Mesendoderm (in vitro differentiated cells): ENCODE measurements around the gene SMYD3.

Experiments used
- DNase-seq: peaks from one replicate; pipeline ENCODE4 v3.0.0; 2013
- H2AK5ac ChIP-seq: 2 replicates; pipeline ENCODE4 v1.6.1; 2013; ENCODE audit warnings: low read length, inconsistent platforms
- H2BK120ac ChIP-seq: 2 replicates; pipeline ENCODE4 v1.6.1; 2013; ENCODE audit warnings: low read depth, mild to moderate bottlenecking, low read length, moderate library complexity, mixed read lengths
- H2BK15ac ChIP-seq: replicated peaks from 2 replicates; pipeline ENCODE4 v1.6.1; 2013; ENCODE audit warnings: low read depth, mild to moderate bottlenecking, moderate library complexity
- H2BK5ac ChIP-seq: 2 replicates; pipeline ENCODE4 v1.6.1; 2013; ENCODE audit warnings: low read length, inconsistent platforms
- H3K18ac ChIP-seq: 2 replicates; pipeline ENCODE4 v1.6.1; 2013; ENCODE audit warnings: mild to moderate bottlenecking, low read length, mixed read lengths
- H3K23ac ChIP-seq: one replicate; pipeline ENCODE4 v1.6.1; 2013; ENCODE audit warnings: low read length
- H3K27ac ChIP-seq: 2 replicates; pipeline ENCODE4 v1.5.1; 2013; ENCODE audit warnings: low read depth, mild to moderate bottlenecking, inconsistent platforms, low read length, moderate library complexity
- H3K27me3 ChIP-seq: 2 replicates; pipeline ENCODE4 v1.6.1; 2013; ENCODE audit warnings: low read length, control low read depth, mild to moderate bottlenecking, inconsistent platforms; ENCODE audit not compliant: insufficient read depth, poor library complexity
- H3K36me3 ChIP-seq: 2 replicates; pipeline ENCODE4 v1.6.1; 2013; ENCODE audit warnings: low read length, inconsistent platforms; ENCODE audit not compliant: control insufficient read depth, insufficient read depth
- H3K4ac ChIP-seq: one replicate; pipeline ENCODE4 v1.6.1; 2013; ENCODE audit warnings: low read depth, mild to moderate bottlenecking, low read length, moderate library complexity
- H3K4me1 ChIP-seq: 2 replicates; pipeline ENCODE4 v1.6.1; 2013; ENCODE audit warnings: low read depth, low read length, inconsistent platforms; ENCODE audit not compliant: control insufficient read depth
- H3K4me2 ChIP-seq: 2 replicates; pipeline ENCODE4 v1.6.1; 2013; ENCODE audit warnings: low read length
- H3K4me3 ChIP-seq: 2 replicates; pipeline ENCODE4 v1.5.1; 2013; ENCODE audit warnings: mild to moderate bottlenecking, low read length
- H3K56ac ChIP-seq: one replicate; pipeline ENCODE4 v1.6.1; 2013; ENCODE audit warnings: low read length
- H3K79me1 ChIP-seq: 2 replicates; pipeline ENCODE4 v1.6.1; 2013; ENCODE audit warnings: low read length, inconsistent platforms
- H3K79me2 ChIP-seq: 2 replicates; pipeline ENCODE4 v1.6.1; 2013; ENCODE audit warnings: mild to moderate bottlenecking, low read length; ENCODE audit not compliant: control insufficient read depth, insufficient read depth
- H3K9ac ChIP-seq: 2 replicates; pipeline ENCODE4 v1.6.1; 2013; ENCODE audit warnings: low read length, inconsistent platforms
- H4K5ac ChIP-seq: one replicate; pipeline ENCODE4 v1.6.1; 2013; ENCODE audit warnings: low read length
- H4K8ac ChIP-seq: one replicate; pipeline ENCODE4 v1.6.1; 2013; ENCODE audit warnings: low read depth, mild to moderate bottlenecking, control low read depth, low read length, moderate library complexity
- WGBS: extraction: QIAGEN DNeasy Blood & Tissue Kit; methylation state at CpG from one replicate; pipeline ENCODE4 v1.1.7; 2013; ENCODE audit warnings: low lambda C conversion rate, missing lambda C conversion rate; ENCODE audit not compliant: insufficient coverage; ENCODE audit errors: extremely low coverage; 5-methylcytosine and 5-hydroxymethylcytosine counted together

Gene SMYD3

GRCh38 chr1:246005067-246005466, 502.0 kb downstream of the SMYD3 start:
- Histone ChIP-seq H3K27ac (no peak overlapping the region), H3K4me3 (no peak overlapping the region), H3K27me3 (no peaks in the 10 kb centered on the region), H2AK5ac (no peak overlapping the region), H3K4ac (no peak overlapping the region), H3K79me2 (no peaks in the 10 kb centered on the region), H2BK5ac (no peak overlapping the region), H3K9ac (no peak overlapping the region), H3K23ac (no peak overlapping the region), H4K8ac (no peak overlapping the region), H3K56ac (no peak overlapping the region), H3K4me2 (no peak overlapping the region), H2BK15ac (no peak overlapping the region), H3K79me1 (no peaks in the 10 kb centered on the region), H3K36me3 (no peaks in the 10 kb centered on the region), H2BK120ac (no peak overlapping the region), H3K4me1 (no peaks in the 10 kb centered on the region), H3K18ac (no peak overlapping the region), H4K5ac (no peak overlapping the region)
- WGBS, result no CpG with 5 or more reads among the region's 3 CpGs
- no peak for DNase-seq

- no peak overlapping the region for H2BK120ac ChIP-seq
- H3K27ac ChIP-seq, result no peak overlapping the region
- H3K4me1 ChIP-seq, result no peaks in the 10 kb centered on the region
- no peak overlapping the region for H2AK5ac ChIP-seq
- DNase-seq, result no peak
- no peak overlapping the region for H2BK15ac ChIP-seq
- no peak overlapping the region for H4K8ac ChIP-seq
- no peaks in the 10 kb centered on the region for H3K36me3 ChIP-seq
- H3K79me2 ChIP-seq, result no peaks in the 10 kb centered on the region
- no peak overlapping the region for H3K4me2 ChIP-seq
- H3K4me3 ChIP-seq, result no peak overlapping the region
- no peak overlapping the region for H3K18ac ChIP-seq
- H3K27me3 ChIP-seq, result no peaks in the 10 kb centered on the region
- no CpG with 5 or more reads among the region's 3 CpGs for WGBS
- no peak overlapping the region for H3K56ac ChIP-seq
- no peak overlapping the region for H2BK5ac ChIP-seq
- H3K79me1 ChIP-seq, result no peaks in the 10 kb centered on the region
- no peak overlapping the region for H3K23ac ChIP-seq
- H3K9ac ChIP-seq, result no peak overlapping the region
- no peak overlapping the region for H3K4ac ChIP-seq
- no peak overlapping the region for H4K5ac ChIP-seq
Observed at GRCh38 chr1:246004301-246004700, 502.8 kb downstream of the SMYD3 start.

- no peak overlapping the region for H2BK15ac ChIP-seq
- no peaks in the 10 kb centered on the region for H3K27me3 ChIP-seq
- no peak overlapping the region for H4K8ac ChIP-seq
- H3K4me1 ChIP-seq, result no peaks in the 10 kb centered on the region
- H4K5ac ChIP-seq, result no peak overlapping the region
- no peaks in the 10 kb centered on the region for H3K79me1 ChIP-seq
- no peak overlapping the region for H2BK5ac ChIP-seq
- no peak overlapping the region for H3K9ac ChIP-seq
- no peak overlapping the region for H3K18ac ChIP-seq
- no peak overlapping the region for H3K27ac ChIP-seq
- H3K23ac ChIP-seq, result no peak overlapping the region
- no peak overlapping the region for H3K4ac ChIP-seq
- H3K4me2 ChIP-seq, result no peak overlapping the region
- H3K4me3 ChIP-seq, result no peak overlapping the region
- H2AK5ac ChIP-seq, result no peak overlapping the region
- H3K56ac ChIP-seq, result no peak overlapping the region
- H3K79me2 ChIP-seq, result no peaks in the 10 kb centered on the region
- DNase-seq, result no peak
- no CpG with 5 or more reads among the region's 2 CpGs for WGBS
- H3K36me3 ChIP-seq, result no peaks in the 10 kb centered on the region
- no peak overlapping the region for H2BK120ac ChIP-seq
Observed at GRCh38 chr1:246003442-246003730, 503.7 kb downstream of the SMYD3 start.

GRCh38 chr1:246002725-246003441, 504.2 kb downstream of the SMYD3 start:
- Histone ChIP-seq H3K27me3 (no peaks in the 10 kb centered on the region), H3K56ac (no peak overlapping the region), H2BK120ac (no peak overlapping the region), H3K4me1 (no peaks in the 10 kb centered on the region), H3K79me2 (no peaks in the 10 kb centered on the region), H3K27ac (no peak overlapping the region), H3K4me3 (no peak overlapping the region), H2BK15ac (no peak overlapping the region), H2BK5ac (no peak overlapping the region), H3K36me3 (no peaks in the 10 kb centered on the region), H3K4ac (no peak overlapping the region), H4K5ac (no peak overlapping the region), H3K18ac (no peak overlapping the region), H3K23ac (no peak overlapping the region), H2AK5ac (no peak overlapping the region), H3K4me2 (no peak overlapping the region), H4K8ac (no peak overlapping the region), H3K79me1 (no peaks in the 10 kb centered on the region), H3K9ac (no peak overlapping the region)
- DNase-seq, result peak; percentile 88
- 100% methylated on average over 2 of the region's 23 CpGs for WGBS

- no peak overlapping the region for H3K4me3 ChIP-seq
- no peaks in the 10 kb centered on the region for H3K27me3 ChIP-seq
- H3K27ac ChIP-seq, result no peak overlapping the region
- DNase-seq, result no peak
- no peak overlapping the region for H3K9ac ChIP-seq
- no peak overlapping the region for H2BK5ac ChIP-seq
- H4K5ac ChIP-seq, result no peak overlapping the region
- H4K8ac ChIP-seq, result no peak overlapping the region
- no peak overlapping the region for H3K56ac ChIP-seq
- H3K36me3 ChIP-seq, result no peaks in the 10 kb centered on the region
- no peak overlapping the region for H3K4me2 ChIP-seq
- H3K79me2 ChIP-seq, result no peaks in the 10 kb centered on the region
- H2BK120ac ChIP-seq, result no peak overlapping the region
- no peaks in the 10 kb centered on the region for H3K79me1 ChIP-seq
- no peak overlapping the region for H3K23ac ChIP-seq
- no CpG with 5 or more reads among the region's 9 CpGs for WGBS
- no peak overlapping the region for H2BK15ac ChIP-seq
- no peaks in the 10 kb centered on the region for H3K4me1 ChIP-seq
- H3K4ac ChIP-seq, result no peak overlapping the region
- no peak overlapping the region for H2AK5ac ChIP-seq
- no peak overlapping the region for H3K18ac ChIP-seq
Observed at GRCh38 chr1:246001837-246002230, 505.2 kb downstream of the SMYD3 start.

- no peaks in the 10 kb centered on the region for H3K79me2 ChIP-seq
- H3K9ac ChIP-seq, result no peak overlapping the region
- H2BK5ac ChIP-seq, result no peak overlapping the region
- no peak overlapping the region for H3K27ac ChIP-seq
- H3K23ac ChIP-seq, result no peak overlapping the region
- H4K5ac ChIP-seq, result no peak overlapping the region
- H4K8ac ChIP-seq, result no peak overlapping the region
- no CpG with 5 or more reads among the region's 9 CpGs for WGBS
- no peak overlapping the region for H3K4ac ChIP-seq
- H2AK5ac ChIP-seq, result no peak overlapping the region
- H3K79me1 ChIP-seq, result no peaks in the 10 kb centered on the region
- no peak overlapping the region for H2BK15ac ChIP-seq
- no peaks in the 10 kb centered on the region for H3K27me3 ChIP-seq
- H3K4me3 ChIP-seq, result no peak overlapping the region
- no peaks in the 10 kb centered on the region for H3K4me1 ChIP-seq
- DNase-seq, result no peak
- no peak overlapping the region for H3K18ac ChIP-seq
- H3K36me3 ChIP-seq, result no peaks in the 10 kb centered on the region
- H3K4me2 ChIP-seq, result no peak overlapping the region
- no peak overlapping the region for H3K56ac ChIP-seq
- H2BK120ac ChIP-seq, result no peak overlapping the region
Observed at GRCh38 chr1:246001142-246001836, 505.8 kb downstream of the SMYD3 start.
